Measurements from ENCODE around the gene GALNT12.

- no peak for TF ChIP-seq EP300 (IDR thresholded peaks at IDR 0.05)
- TF ChIP-seq CTCF (IDR thresholded peaks at IDR 0.05), result no peak
Observed at GRCh38 chr9:98797491-98797890, 10.0 kb upstream of the GALNT12 start.
